NCI-H2196 treated with DMSO at 0.1 percent for 48 hours (cell line): ENCODE measurements around the gene SLC34A3.
A peak's percentile ranks its signal among the peaks of the same experiment; 100 is the strongest.
"Not testable (repeated sequence)": the region's sequence is repeated elsewhere in the genome, so short reads cannot be mapped to it uniquely, and the experiment has no call there.

Experiments
- DNase-seq: peaks from one replicate; lab custom pipeline; 2025; ENCODE audit not compliant: unreplicated experiment; lab: John Stamatoyannopoulos, UW

SLC34A3 gene

DNA sequence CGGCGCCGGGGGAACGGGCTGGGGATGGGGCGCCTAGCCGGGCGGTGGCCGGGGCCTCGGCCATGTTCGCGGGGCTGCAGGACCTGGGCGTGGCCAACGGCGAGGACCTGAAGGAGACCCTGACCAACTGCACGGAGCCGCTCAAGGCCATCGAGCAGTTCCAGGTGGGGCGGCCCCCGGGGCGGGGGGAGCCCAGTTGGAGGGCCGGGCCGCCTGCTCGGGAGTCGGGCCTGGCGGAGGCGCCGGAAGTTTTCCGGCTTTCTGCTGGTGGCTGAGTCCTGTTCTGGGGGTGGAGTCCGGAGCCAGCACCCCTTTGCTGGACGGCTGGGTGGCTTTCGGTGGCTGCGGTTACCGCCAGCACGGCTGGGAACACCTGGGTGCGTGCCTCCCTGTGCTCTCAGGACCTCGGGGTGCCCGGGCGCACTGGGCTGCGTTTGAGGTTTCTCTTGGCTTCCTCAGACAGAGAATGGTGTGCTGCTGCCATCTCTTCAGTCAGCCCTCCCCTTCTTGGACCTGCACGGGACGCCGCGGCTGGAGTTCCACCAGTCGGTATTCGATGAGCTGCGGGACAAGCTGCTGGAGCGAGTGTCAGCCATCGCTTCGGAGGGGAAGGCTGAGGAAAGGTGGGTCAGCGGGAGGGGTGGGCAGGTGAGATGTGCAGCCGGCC, 24.9 kb downstream of the SLC34A3 start:
- DNase-seq: peak; percentile 42

DNA sequence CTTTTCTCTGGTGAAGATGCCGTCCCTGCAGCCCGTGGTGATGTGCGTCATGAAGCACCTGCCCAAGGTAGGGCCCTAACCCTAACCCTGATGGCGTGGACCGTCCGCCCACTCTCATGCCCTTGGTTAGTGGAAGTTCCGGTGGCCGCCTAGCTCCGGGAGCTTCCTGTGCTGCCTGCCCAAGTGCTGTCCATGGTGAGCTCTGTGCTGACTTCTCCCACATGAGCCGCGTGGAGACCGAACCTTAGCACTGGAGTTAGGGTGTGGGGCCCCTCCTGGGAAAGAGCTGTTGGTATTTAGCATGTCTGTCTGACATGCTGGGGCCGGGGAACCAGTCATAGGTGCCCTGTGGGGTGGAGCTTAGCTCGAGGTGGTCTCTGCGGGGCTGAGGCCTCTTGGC, 25.7 kb downstream of the SLC34A3 start:
- no peak for DNase-seq

DNA sequence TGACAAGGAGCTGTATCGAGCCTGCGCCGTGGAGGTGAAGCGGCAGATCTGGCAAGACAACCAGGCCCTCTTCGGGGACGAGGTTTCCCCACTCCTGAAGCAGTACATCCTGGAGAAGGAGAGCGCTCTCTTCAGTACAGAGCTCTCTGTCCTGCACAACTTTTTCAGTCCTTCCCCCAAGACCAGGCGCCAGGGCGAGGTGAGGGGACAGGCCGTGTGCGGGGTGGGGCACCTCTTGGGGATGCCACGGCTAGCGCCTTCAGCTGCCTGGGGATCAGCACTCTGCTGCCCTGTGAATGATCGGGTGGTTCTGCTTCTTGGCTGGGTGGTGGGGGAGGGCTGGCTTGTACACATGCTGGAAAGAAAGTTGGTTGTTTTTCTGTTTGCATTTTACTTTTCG, 26.2 kb downstream of the SLC34A3 start:
- no peak for DNase-seq

- DNase-seq: not testable (repeated sequence)
Observed at GRCh38 chr9:137262173-137262908, 31.6 kb downstream of the SLC34A3 start.

GRCh38 chr9:137262909-137263285, 32.2 kb downstream of the SLC34A3 start:
- DNase-seq: no peak

DNA sequence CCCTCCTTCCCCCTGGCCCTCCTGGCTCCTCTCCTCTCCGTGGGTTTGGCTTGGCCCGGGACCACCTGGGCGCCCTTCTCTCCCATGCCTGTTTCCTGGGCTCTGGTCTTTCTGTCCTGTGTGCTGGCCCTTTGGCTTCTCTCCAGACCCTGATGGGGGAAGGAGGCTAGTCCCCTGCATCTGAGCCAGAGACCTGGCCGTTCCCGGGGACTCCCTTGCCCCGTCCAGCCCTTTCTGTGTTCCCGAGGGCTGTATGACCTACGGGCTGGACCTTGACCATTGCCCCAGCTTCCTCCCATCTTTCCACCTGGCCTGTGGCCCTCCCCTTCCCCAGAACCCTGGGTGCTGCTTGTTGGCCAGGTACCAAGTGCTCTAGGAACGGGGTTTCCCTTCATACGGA, 32.8 kb downstream of the SLC34A3 start:
- no peak for DNase-seq

DNA sequence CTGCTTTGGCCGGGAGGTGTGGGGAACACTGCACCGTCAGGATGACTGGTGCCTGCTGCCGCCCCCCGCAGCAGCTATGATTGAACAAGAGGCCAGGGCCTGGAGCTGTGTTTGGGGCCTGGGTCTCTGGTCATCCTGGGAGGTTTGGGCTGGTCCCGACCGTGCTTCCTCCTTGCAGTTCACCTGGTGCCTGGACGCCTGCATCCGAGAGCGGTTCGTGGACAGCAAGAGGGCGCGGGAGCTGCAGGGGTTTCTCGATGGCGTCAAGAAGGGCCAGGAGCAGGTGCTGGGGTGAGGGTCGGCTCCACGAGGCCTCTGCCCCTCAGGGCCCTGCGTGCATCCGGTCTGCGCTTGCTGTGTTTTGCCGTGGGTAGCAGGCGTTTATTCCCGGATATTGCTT, 33.4 kb downstream of the SLC34A3 start:
- DNase-seq: no peak

DNA sequence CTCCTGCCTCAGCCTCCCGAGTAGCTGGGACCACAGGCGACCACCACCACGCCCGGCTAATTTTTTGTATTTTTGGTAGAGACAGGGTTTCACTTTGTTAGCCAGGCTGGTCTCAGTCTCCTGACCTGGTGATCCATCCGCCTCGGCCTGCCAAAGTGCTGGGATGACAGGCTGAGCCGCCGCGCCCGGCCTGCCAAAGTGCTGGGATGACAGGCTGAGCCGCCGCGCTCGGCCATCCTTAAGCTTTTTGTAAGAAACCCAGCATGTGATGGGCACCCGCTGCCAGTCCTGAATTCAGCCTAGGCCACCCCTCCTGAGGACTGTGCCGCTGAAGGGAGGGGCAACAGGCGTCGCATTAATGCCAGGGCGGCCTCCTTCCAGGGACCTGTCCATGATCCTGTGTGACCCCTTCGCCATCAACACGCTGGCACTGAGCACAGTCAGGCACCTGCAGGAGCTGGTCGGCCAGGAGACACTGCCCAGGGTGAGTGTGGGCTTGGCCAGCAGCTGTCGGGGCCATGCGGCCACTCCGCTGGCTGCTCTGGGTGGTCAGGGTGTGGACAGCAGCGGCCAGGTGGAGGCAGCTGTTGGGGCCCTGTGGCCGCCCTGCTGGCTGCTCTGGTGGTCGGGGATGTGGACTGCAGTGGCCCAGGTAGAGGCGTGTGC, 34.9 kb downstream of the SLC34A3 start:
- no peak for DNase-seq

DNA sequence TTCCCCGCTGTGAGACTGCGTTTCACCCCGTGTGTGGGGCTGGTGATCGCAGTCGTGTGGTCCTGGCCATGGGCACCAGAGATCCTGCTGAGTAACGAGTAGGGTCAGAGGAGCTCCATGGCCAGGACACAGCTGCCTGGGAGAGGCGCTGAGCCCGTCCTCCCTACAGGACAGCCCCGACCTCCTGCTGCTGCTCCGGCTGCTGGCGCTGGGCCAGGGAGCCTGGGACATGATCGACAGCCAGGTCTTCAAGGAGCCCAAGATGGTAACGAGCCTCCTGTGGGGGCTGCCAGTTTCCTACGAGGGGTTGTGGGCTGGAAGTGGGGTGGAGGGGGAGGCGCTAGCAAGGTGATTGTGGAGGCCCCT, 35.4 kb downstream of the SLC34A3 start:
- no peak for DNase-seq

- no peak for DNase-seq
Observed at GRCh38 chr9:137266585-137267453, 36.1 kb downstream of the SLC34A3 start.

GRCh38 chr9:137267933-137268355, 37.2 kb downstream of the SLC34A3 start:
- no peak for DNase-seq

GRCh38 chr9:137268538-137269201, 38.0 kb downstream of the SLC34A3 start:
- DNase-seq: no peak

- DNase-seq: no peak
Observed at GRCh38 chr9:137269231-137269772, 38.6 kb downstream of the SLC34A3 start.

DNA sequence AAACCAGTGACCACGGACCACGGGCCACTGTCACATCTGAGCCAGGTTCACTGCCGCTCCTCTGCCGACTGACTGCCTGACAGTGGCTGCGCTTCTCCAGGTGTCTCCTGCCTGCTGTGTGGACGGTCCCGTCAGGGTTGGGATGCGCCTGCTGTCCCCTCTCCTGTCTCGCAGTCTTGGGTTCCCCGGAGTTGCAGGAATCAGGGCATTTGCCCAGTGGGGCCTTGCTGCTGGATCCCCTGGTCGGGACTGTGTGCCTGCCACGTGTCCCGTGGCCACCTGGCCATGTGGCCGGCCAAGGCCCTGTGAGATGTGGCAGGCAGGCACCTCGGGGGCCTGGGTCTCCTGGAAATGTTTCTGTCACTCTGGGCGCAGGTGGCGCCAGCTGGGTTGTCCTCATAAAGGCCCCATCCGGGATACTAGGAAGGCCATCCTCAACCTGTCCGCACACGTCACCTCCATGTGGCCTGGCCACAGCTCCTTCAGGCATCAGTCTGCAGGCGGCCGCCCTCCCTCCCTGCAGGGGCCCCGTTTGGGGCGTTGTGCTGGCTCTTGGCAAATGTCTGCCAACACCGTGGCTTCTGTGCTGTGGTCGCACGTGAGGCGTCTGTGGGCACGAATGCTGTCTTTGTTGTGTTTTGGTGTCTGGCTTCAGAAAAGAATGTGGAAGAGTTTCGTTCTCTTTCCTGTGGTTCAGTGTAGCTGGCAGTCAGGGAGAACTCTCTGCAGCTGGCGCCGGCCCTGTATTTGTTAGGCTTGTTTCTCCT, 40.4 kb downstream of the SLC34A3 start:
- no peak for DNase-seq

- no peak for DNase-seq
Observed at GRCh38 chr9:137271696-137272076, 41.0 kb downstream of the SLC34A3 start.

- DNase-seq: no peak
Observed at GRCh38 chr9:137272241-137273094, 41.8 kb downstream of the SLC34A3 start.

GRCh38 chr9:137273095-137273490, 42.4 kb downstream of the SLC34A3 start:
- no peak for DNase-seq

- DNase-seq: no peak
Observed at GRCh38 chr9:137273611-137274320, 43.1 kb downstream of the SLC34A3 start.
